NK-92 (cell line): ENCODE results near the gene LCE1B.

Source experiments
- DNase-seq: peaks from one replicate; lab custom pipeline; 2025; ENCODE audit not compliant: unreplicated experiment; lab: John Stamatoyannopoulos, UW

Gene LCE1B

GRCh38 chr1:152860129-152860528 is 48.4 kb downstream of the LCE1B start:
- no peak for DNase-seq

- no peak for DNase-seq
These were observed 49.6 kb downstream of the LCE1B start for GRCh38 chr1:152861374-152861773.
